ENCODE measurements around the gene FOXP4.

- TF ChIP-seq CTCF (IDR thresholded peaks at IDR 0.05) (no peak), POLR2A (IDR thresholded peaks at IDR 0.05) (no peak), EP300 (IDR thresholded peaks at IDR 0.05) (no peak)
These were observed 47.2 kb downstream of the FOXP4 start for GRCh38 chr6:41593406-41593805.
